IMR-90 (cell line): ENCODE data around the gene NELL2. TPM values are rescaled to one million over a fixed set of nuclear protein-coding genes. Genes with fewer than 3 reads are reported as not detected.

Experiments
- ATAC-seq: fragments of 200-7000 bp; cut with Tn5 transposase; 2 replicates; pipeline ENCODE4 v1.9.1; 2020; ENCODE audit warnings: low read depth, mild to moderate bottlenecking, moderate library complexity
- BruUV-seq: library from RNA; stranded (reverse); fragments of 400-500 nt; replicated peaks from 2 replicates; lab custom pipeline; 2021; lab: Mats Ljungman, UMichigan
- CTCF ChIA-PET: fragments of 300-600 bp; formaldehyde crosslinking; extraction: SDS; loops from one replicate; lab custom pipeline; 2021; ENCODE audit warnings: antibody characterized with exemption; lab: Yijun Ruan, JAX
- POLR2A ChIA-PET: fragments of 300-600 bp; sonication (Branson Sonifier 250); formaldehyde crosslinking; loops from one replicate; lab custom pipeline; 2022; ENCODE audit warnings: antibody characterized with exemption; ENCODE audit not compliant: unreplicated experiment; lab: Charles Lee
- DNase-seq: peaks from one replicate; pipeline ENCODE4 v3.0.0; 2013
- H2AFZ ChIP-seq: replicated peaks from 2 replicates; pipeline ENCODE3; 2013; ENCODE audit warnings: low read length, mild to moderate bottlenecking; ENCODE audit not compliant: poor library complexity
- H2AK5ac ChIP-seq: 2 replicates; pipeline ENCODE4 v1.6.1; 2013; ENCODE audit warnings: low read depth, low read length, inconsistent platforms
- H2AK9ac ChIP-seq: replicated peaks from 2 replicates; pipeline ENCODE3; 2013; ENCODE audit warnings: mild to moderate bottlenecking, low read depth, low read length, moderate library complexity; ENCODE audit not compliant: poor library complexity
- H2BK120ac ChIP-seq: 2 replicates; pipeline ENCODE4 v1.6.1; 2013; ENCODE audit warnings: low read depth, low read length, inconsistent platforms
- H2BK15ac ChIP-seq: 3 replicates; pipeline ENCODE4 v1.6.1; 2013; ENCODE audit warnings: low read depth, low read length, inconsistent platforms
- H2BK20ac ChIP-seq: 2 replicates; pipeline ENCODE4 v1.6.1; 2013; ENCODE audit warnings: low read depth, mild to moderate bottlenecking, inconsistent platforms, low read length, moderate library complexity
- H2BK5ac ChIP-seq: 2 replicates; pipeline ENCODE4 v1.6.1; 2013; ENCODE audit warnings: mild to moderate bottlenecking, low read depth, low read length, inconsistent platforms; ENCODE audit not compliant: poor library complexity, severe bottlenecking
- H3K14ac ChIP-seq: replicated peaks from 2 replicates; pipeline ENCODE4 v1.6.1; 2013; ENCODE audit warnings: low read depth, low read length, inconsistent platforms
- H3K18ac ChIP-seq: 2 replicates; pipeline ENCODE4 v1.6.1; 2013; ENCODE audit warnings: low read depth, low read length, control low read depth
- H3K23ac ChIP-seq: 2 replicates; pipeline ENCODE4 v1.6.1; 2013; ENCODE audit warnings: low read depth, low read length, inconsistent platforms
- H3K27ac ChIP-seq: 2 replicates; pipeline ENCODE4 v1.5.1; 2013; ENCODE audit warnings: mild to moderate bottlenecking, control low read depth, low read length; ENCODE audit not compliant: insufficient read depth
- H3K27me3 ChIP-seq: 2 replicates; pipeline ENCODE4 v1.6.1; 2013; ENCODE audit warnings: low read length; ENCODE audit not compliant: control insufficient read depth, insufficient read depth
- H3K36me3 ChIP-seq: 2 replicates; pipeline ENCODE4 v1.6.1; 2013; ENCODE audit warnings: low read length, mixed read lengths; ENCODE audit not compliant: control insufficient read depth, insufficient read depth
- H3K4ac ChIP-seq: 2 replicates; pipeline ENCODE4 v1.6.1; 2013; ENCODE audit warnings: low read depth, low read length, inconsistent platforms
- H3K4me1 ChIP-seq: 2 replicates; pipeline ENCODE4 v1.6.1; 2013; ENCODE audit warnings: low read length, mixed read lengths; ENCODE audit not compliant: control insufficient read depth, insufficient read depth
- H3K4me2 ChIP-seq: 2 replicates; pipeline ENCODE4 v1.6.1; 2013; ENCODE audit warnings: low read depth, mild to moderate bottlenecking, control low read depth, low read length, moderate library complexity
- H3K4me3 ChIP-seq: 2 replicates; pipeline ENCODE4 v1.5.1; 2013; ENCODE audit warnings: low read depth, mild to moderate bottlenecking, control low read depth, low read length, moderate library complexity; ENCODE audit not compliant: insufficient read depth
- H3K56ac ChIP-seq: 2 replicates; pipeline ENCODE4 v1.6.1; 2013; ENCODE audit warnings: low read length, inconsistent platforms; ENCODE audit not compliant: insufficient read depth; ENCODE audit errors: extremely low read depth
- H3K79me1 ChIP-seq, 2 experiments: 2 replicates each; pipeline ENCODE4 v1.6.1; 2013; ENCODE audit warnings: low read length in 2 of 2, inconsistent platforms in 1 of 2, low read depth in 1 of 2
- H3K9ac ChIP-seq: 2 replicates; pipeline ENCODE4 v1.6.1; 2013; ENCODE audit warnings: low read depth, low read length, control low read depth
- H3K9me1 ChIP-seq: 2 replicates; pipeline ENCODE4 v1.6.1; 2013; ENCODE audit warnings: low read length, inconsistent platforms; ENCODE audit not compliant: insufficient read depth
- H3K9me3 ChIP-seq: 2 replicates; pipeline ENCODE4 v1.6.1; 2013; ENCODE audit warnings: low read length; ENCODE audit not compliant: control insufficient read depth, insufficient read depth
- H4K20me1 ChIP-seq: 2 replicates; pipeline ENCODE4 v1.6.1; 2013; ENCODE audit warnings: low read length, inconsistent platforms; ENCODE audit not compliant: insufficient read depth
- H4K5ac ChIP-seq: 2 replicates; pipeline ENCODE4 v1.6.1; 2013; ENCODE audit warnings: mild to moderate bottlenecking, low read depth, low read length, control low read depth
- H4K8ac ChIP-seq, 2 experiments: 2 replicates each; pipeline ENCODE4 v1.6.1; 2013; ENCODE audit warnings: low read depth in 2 of 2, low read length in 2 of 2, control low read depth in 1 of 2, inconsistent platforms in 1 of 2
- H4K91ac ChIP-seq: 2 replicates; pipeline ENCODE4 v1.6.1; 2013; ENCODE audit warnings: low read depth, low read length, inconsistent platforms; ENCODE audit not compliant: insufficient read depth
- MXI1 ChIP-seq: IDR thresholded peaks from 2 replicates; pipeline ENCODE4 v1.6.1; 2012; ENCODE audit warnings: low read depth, mild to moderate bottlenecking, low read length, moderate library complexity, borderline replicate concordance
- POLR2A ChIP-seq: IDR thresholded peaks from 2 replicates; pipeline ENCODE4 v1.6.1; 2012; ENCODE audit warnings: mild to moderate bottlenecking, low read depth, low read length
- RFX5 ChIP-seq: IDR thresholded peaks from 2 replicates; pipeline ENCODE4 v1.8.0; 2012; ENCODE audit warnings: low read depth, mild to moderate bottlenecking, low read length, moderate library complexity
- WGBS, 2 experiments: methylation state at CpG; one replicate each; pipeline versions ENCODE4 v1.1.5 to v1.1.7; 2013; ENCODE audit warnings: missing lambda C conversion rate in 2 of 2; ENCODE audit not compliant: insufficient read length in 1 of 2; ENCODE audit errors: extremely low coverage in 2 of 2; 5-methylcytosine and 5-hydroxymethylcytosine counted together
- dilution Hi-C: fragments of 300-500 bp; cut with HindIII; formaldehyde crosslinking; loops from one replicate; pipeline ENCODE4 v1.14.3; 2018; ENCODE audit warnings: low sequenced_read_pairs; ENCODE audit not compliant: unreplicated experiment
- in situ Hi-C: fragments of 300-500 bp; cut with MboI; formaldehyde crosslinking; loops from 3 replicates; pipeline ENCODE4 v1.14.3; 2019; ENCODE audit warnings: low sequenced_read_pairs, inconsistent platforms, mixed read lengths
- intact Hi-C: fragments of 100-400 bp; cut with micrococcal nuclease; formaldehyde crosslinking; loops from 2 replicates; pipeline ENCODE4 v1.10.0; 2022
- polyA plus RNA-seq, 3 experiments: library from polyadenylated mRNA; depleted of rRNA; stranded (reverse); fragments of >200 nt; gene quantifications; 2 replicates each; pipeline ENCODE4 v1.2.3, GENCODE V29; 2012; ENCODE audit warnings: low replicate concordance in 1 of 3
- total RNA-seq: library from RNA; depleted of rRNA; stranded (reverse); fragments of >200 nt; gene quantifications from 2 replicates; pipeline ENCODE4 v1.2.3, GENCODE V29; 2012
- TF ChIP-seq, protein P1 (sequence below): fragments of 150-350 bp; IDR thresholded peaks from 2 replicates; pipeline ENCODE4 v1.6.1; 2016; ENCODE audit warnings: low read depth, mild to moderate bottlenecking, low read length, moderate library complexity, borderline replicate concordance
- TF ChIP-seq, protein P2 (sequence below): conservative IDR thresholded peaks from 2 replicates; pipeline ENCODE4 v1.5.1; 2012; ENCODE audit warnings: mild to moderate bottlenecking, low read depth, low read length, improper control_type of control experiment

Gene NELL2
- total and polyA plus RNA-seq, 2 of the 4 experiments (the other 2 are of a cell fraction), result 0.18 to 0.26 TPM

DNA sequence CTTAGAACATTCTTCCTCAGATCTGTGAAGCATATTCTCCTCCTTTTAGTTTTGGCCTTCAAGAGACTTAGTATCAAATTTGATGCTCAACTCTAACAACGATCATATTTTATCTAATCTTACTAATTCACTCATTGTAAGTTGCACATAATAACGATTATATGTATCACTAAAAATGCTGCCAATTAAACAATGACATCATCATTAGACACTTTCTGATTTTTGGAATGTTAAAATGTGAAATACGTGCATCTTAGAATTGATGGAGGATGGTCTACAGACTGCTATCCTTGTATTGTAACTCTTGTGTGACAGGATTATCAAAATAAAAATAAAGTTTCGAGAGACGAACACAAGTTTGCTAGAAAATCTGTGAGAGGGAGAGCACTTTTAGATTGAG lies 311.0 kb downstream of the NELL2 start:
- Histone ChIP-seq H2BK5ac (no peak overlapping the region), H3K56ac (no peak overlapping the region), H3K27ac (no peak overlapping the region), H3K36me3 (no peaks in the 10 kb centered on the region), H3K9ac (no peak overlapping the region), H2AFZ (no peak overlapping the region), H4K5ac (no peak overlapping the region), H3K9me3 (no peaks in the 10 kb centered on the region), H3K4ac (no peak overlapping the region), H2AK5ac (no peak overlapping the region), H3K23ac (no peak overlapping the region), H3K14ac (no peak overlapping the region), H2BK20ac (no peak overlapping the region), H4K8ac (no peak overlapping the region), H2BK120ac (no peak overlapping the region), H3K4me1 (no peaks in the 10 kb centered on the region), H3K27me3 (no peaks in the 10 kb centered on the region), H2AK9ac (no peak overlapping the region), H3K18ac (no peak overlapping the region), H3K4me2 (no peak overlapping the region), H4K20me1 (no peaks in the 10 kb centered on the region), H3K9me1 (no peaks in the 10 kb centered on the region), H4K91ac (no peak overlapping the region), H3K79me1 (no peaks in the 10 kb centered on the region), H2BK15ac (no peak overlapping the region), H3K4me3 (no peak overlapping the region)
- TF ChIP-seq POLR2A (no peak), MXI1 (no peak), RFX5 (no peak)
- TF ChIP-seq, protein P1, sequence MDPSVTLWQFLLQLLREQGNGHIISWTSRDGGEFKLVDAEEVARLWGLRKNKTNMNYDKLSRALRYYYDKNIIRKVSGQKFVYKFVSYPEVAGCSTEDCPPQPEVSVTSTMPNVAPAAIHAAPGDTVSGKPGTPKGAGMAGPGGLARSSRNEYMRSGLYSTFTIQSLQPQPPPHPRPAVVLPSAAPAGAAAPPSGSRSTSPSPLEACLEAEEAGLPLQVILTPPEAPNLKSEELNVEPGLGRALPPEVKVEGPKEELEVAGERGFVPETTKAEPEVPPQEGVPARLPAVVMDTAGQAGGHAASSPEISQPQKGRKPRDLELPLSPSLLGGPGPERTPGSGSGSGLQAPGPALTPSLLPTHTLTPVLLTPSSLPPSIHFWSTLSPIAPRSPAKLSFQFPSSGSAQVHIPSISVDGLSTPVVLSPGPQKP, result no peak
- TF ChIP-seq, protein P2, sequence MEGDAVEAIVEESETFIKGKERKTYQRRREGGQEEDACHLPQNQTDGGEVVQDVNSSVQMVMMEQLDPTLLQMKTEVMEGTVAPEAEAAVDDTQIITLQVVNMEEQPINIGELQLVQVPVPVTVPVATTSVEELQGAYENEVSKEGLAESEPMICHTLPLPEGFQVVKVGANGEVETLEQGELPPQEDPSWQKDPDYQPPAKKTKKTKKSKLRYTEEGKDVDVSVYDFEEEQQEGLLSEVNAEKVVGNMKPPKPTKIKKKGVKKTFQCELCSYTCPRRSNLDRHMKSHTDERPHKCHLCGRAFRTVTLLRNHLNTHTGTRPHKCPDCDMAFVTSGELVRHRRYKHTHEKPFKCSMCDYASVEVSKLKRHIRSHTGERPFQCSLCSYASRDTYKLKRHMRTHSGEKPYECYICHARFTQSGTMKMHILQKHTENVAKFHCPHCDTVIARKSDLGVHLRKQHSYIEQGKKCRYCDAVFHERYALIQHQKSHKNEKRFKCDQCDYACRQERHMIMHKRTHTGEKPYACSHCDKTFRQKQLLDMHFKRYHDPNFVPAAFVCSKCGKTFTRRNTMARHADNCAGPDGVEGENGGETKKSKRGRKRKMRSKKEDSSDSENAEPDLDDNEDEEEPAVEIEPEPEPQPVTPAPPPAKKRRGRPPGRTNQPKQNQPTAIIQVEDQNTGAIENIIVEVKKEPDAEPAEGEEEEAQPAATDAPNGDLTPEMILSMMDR, result no peak
- BruUV-seq, result no TSS peak
- intact Hi-C loops (no loop called here), dilution Hi-C loops (no loop called here), in situ Hi-C loops (no loop called here)
- 79% methylated on average over 2 of the region's 5 CpGs; no CpG with 5 or more reads in 1 of the 2 experiments for WGBS, 2 experiments
- ChIA-PET POLR2A (no interaction called here), CTCF (no interaction called here)
- DNase-seq (no peak), ATAC-seq (no peak)
